Peyer's patch (tissue), 4 donors: ENCODE data around the gene ZNF473.

Experiments used
- CTCF ChIP-seq, 6 experiments: fragments of 450-650 bp in 4 of 6; fragments of 200-600 bp in 2 of 6; sonication (generic) in 1 of 6; IDR thresholded peaks; one replicate each; pipeline ENCODE4 v1.5.1; 2017 to 2019; ENCODE audit warnings: antibody characterized with exemption in 6 of 6, mild to moderate bottlenecking in 3 of 6, moderate library complexity in 1 of 6
- POLR2A ChIP-seq, 2 donors: fragments of 450-650 bp; IDR thresholded peaks; one replicate each; pipeline ENCODE4 v1.5.1; 2017; ENCODE audit warnings: antibody characterized with exemption in 2 of 2, mild to moderate bottlenecking in 2 of 2, moderate library complexity in 2 of 2

- TF ChIP-seq CTCF (IDR thresholded peaks at IDR 0.05) (no peak), POLR2A (IDR thresholded peaks at IDR 0.05) (no peak)
These were observed 32.6 kb downstream of the ZNF473 start for GRCh38 chr19:50058425-50058824.
